Activated CD4-positive, alpha-beta T cell treated with anti-CD3 and anti-CD28 coated beads for 36 hours (primary cell): Measurements from ENCODE around the gene ACADVL. TPM values are rescaled to one million over a fixed set of nuclear protein-coding genes. Genes with fewer than 3 reads are reported as not detected.
A peak's percentile ranks its signal among the peaks of the same experiment; 100 is the strongest.
"Not testable (repeated sequence)": the region's sequence is repeated elsewhere in the genome, so short reads cannot be mapped to it uniquely, and the experiment has no call there.

Experiments used
- ATAC-seq: fragments of 200-7000 bp; cut with Tn5 transposase; one replicate; pipeline ENCODE4 v1.10.0; 2021; ENCODE audit warnings: mild to moderate bottlenecking, moderate library complexity
- CTCF ChIA-PET: fragments of 350-600 bp; sonication (Branson Sonifier 250); formaldehyde crosslinking; loops from one replicate; lab custom pipeline; 2021; ENCODE audit warnings: antibody characterized with exemption; lab: Charles Lee
- POLR2A ChIA-PET: fragments of 350-600 bp; sonication (Branson Sonifier 250); formaldehyde crosslinking; loops from one replicate; lab custom pipeline; 2021; ENCODE audit warnings: antibody characterized with exemption, inconsistent platforms; lab: Charles Lee
- DNase-seq: peaks from one replicate; pipeline ENCODE4 v3.0.0-alpha.2; 2020
- H3K27ac Mint-ChIP-seq: one replicate; pipeline ENCODE4 v1.8.0; 2021; ENCODE audit warnings: mixed read lengths
- H3K27me3 Mint-ChIP-seq: one replicate; pipeline ENCODE4 v1.8.0; 2021; ENCODE audit warnings: mixed read lengths
- H3K36me3 Mint-ChIP-seq: one replicate; pipeline ENCODE4 v1.8.0; 2021; ENCODE audit warnings: low read depth, mixed read lengths
- H3K4me1 Mint-ChIP-seq: one replicate; pipeline ENCODE4 v1.8.0; 2021; ENCODE audit warnings: mixed read lengths
- H3K4me3 Mint-ChIP-seq: one replicate; pipeline ENCODE4 v1.8.0; 2021; ENCODE audit warnings: mild to moderate bottlenecking, moderate library complexity, mixed read lengths
- H3K9me3 Mint-ChIP-seq: one replicate; pipeline ENCODE4 v1.8.0; 2021; ENCODE audit warnings: low read depth, mixed read lengths
- intact Hi-C, 2 experiments: fragments of 100-400 bp; cut with DNase I in 1 of 2; cut with micrococcal nuclease in 1 of 2; formaldehyde crosslinking; loops; one replicate each; pipeline versions ENCODE4 v1.14.2 to v1.15.1; 2022 to 2024; cut with DNase I, micrococcal nuclease
- total RNA-seq, 2 experiments: library from RNA; stranded (reverse); gene quantifications; one replicate each; pipeline ENCODE4 v1.2.3, GENCODE V29; 2021

The ACADVL gene
- total RNA-seq, 2 experiments from 2014 or later = 263 to 345 TPM

- POLR2A ChIA-PET = no interaction called here
- no peak overlapping the region for H3K27ac Mint-ChIP-seq
- CTCF ChIA-PET = interaction anchor here (0.6 to 2.4 kb wide), 14 partner anchors 10 to 1152 kb away, joined by 3 to 20 read pairs (median 4); no protein-coding TSS in a partner anchor
Measured at GRCh38 chr17:7177954-7178477, 41.7 kb upstream of the ACADVL start.

GRCh38 chr17:7178973-7179316 lies 40.8 kb upstream of the ACADVL start:
- intact Hi-C loops = loop anchor here (5.0 kb wide), 2 partner anchors 42 to 267 kb away; no protein-coding TSS in a partner anchor
- Mint-ChIP-seq H3K9me3 (no peaks in the 10 kb centered on the region), H3K27me3 (peaks cover 11% of the 10 kb centered on the region), H3K36me3 (no peaks in the 10 kb centered on the region), H3K4me1 (peaks cover 11% of the 10 kb centered on the region), H3K4me3 (no peak overlapping the region), H3K27ac (no peak overlapping the region)
- ATAC-seq = no peak
- DNase-seq = no peak
- ChIA-PET POLR2A (no interaction called here), CTCF (interaction anchor here (2.3 kb wide), 1 partner anchor 42 kb away, joined by 14 read pairs; no protein-coding TSS in a partner anchor)

More at GRCh38 chr17:7177954-7178477, 41.7 kb upstream of the ACADVL start:
- H3K4me1 Mint-ChIP-seq = peaks cover 11% of the 10 kb centered on the region
- no peaks in the 10 kb centered on the region for H3K9me3 Mint-ChIP-seq
- peak; percentile 13 for DNase-seq
- H3K27me3 Mint-ChIP-seq = peaks cover 11% of the 10 kb centered on the region
- no peaks in the 10 kb centered on the region for H3K36me3 Mint-ChIP-seq
- peak overlapping the region; percentile 56 for H3K4me3 Mint-ChIP-seq
- ATAC-seq = no peak
- intact Hi-C loops = loop anchor here (1.0 to 5.0 kb wide), 6 partner anchors 41 to 266 kb away; no protein-coding TSS in a partner anchor

- intact Hi-C loops = loop anchor here (5.0 kb wide), 2 partner anchors 42 to 267 kb away; no protein-coding TSS in a partner anchor
Measured at GRCh38 chr17:7179317-7180254, 40.2 kb upstream of the ACADVL start, which contains the start of gene ASGR1. ASGR1 (minus strand) TSS chr17:7179370; CDS start chr17:7178563, 807 bp downstream.

GRCh38 chr17:7182101-7182500 lies 37.6 kb upstream of the ACADVL start:
- DNase-seq, POLR2A ChIA-PET, H3K27ac Mint-ChIP-seq, H3K36me3 Mint-ChIP-seq, H3K9me3 Mint-ChIP-seq, H3K4me3 Mint-ChIP-seq, ATAC-seq, intact Hi-C loops: not testable (repeated sequence)
- peaks cover 11% of the 10 kb centered on the region for H3K4me1 Mint-ChIP-seq
- peaks cover 11% of the 10 kb centered on the region for H3K27me3 Mint-ChIP-seq
- CTCF ChIA-PET = interaction anchor here (0.7 to 2.2 kb wide), 4 partner anchors 46 to 267 kb away, joined by 3 to 8 read pairs (median 5); no protein-coding TSS in a partner anchor

More at GRCh38 chr17:7179317-7180254, 40.2 kb upstream of the ACADVL start, which contains the start of gene ASGR1:
- CTCF ChIA-PET = interaction anchor here (0.8 to 1.2 kb wide), 2 partner anchors 11 to 133 kb away, joined by 3 to 4 read pairs; no protein-coding TSS in a partner anchor
- Mint-ChIP-seq H3K27me3 (peaks cover 11% of the 10 kb centered on the region), H3K36me3 (no peaks in the 10 kb centered on the region), H3K9me3 (no peaks in the 10 kb centered on the region), H3K27ac (no peak within 1 kb of the TSS), H3K4me3 (peak within 1 kb of the TSS; percentile 56), H3K4me1 (peaks cover 11% of the 10 kb centered on the region)
- ATAC-seq (no peak), DNase-seq (no peak)
- POLR2A ChIA-PET = no interaction called here

- Mint-ChIP-seq H3K27me3 (no peaks in the 10 kb centered on the region), H3K9me3 (no peaks in the 10 kb centered on the region), H3K36me3 (no peaks in the 10 kb centered on the region), H3K27ac (no peak overlapping the region), H3K4me3 (no peak overlapping the region), H3K4me1 (no peaks in the 10 kb centered on the region)
- no peak for DNase-seq
- POLR2A ChIA-PET = interaction anchor here (0.7 kb wide), 1 partner anchor 74 kb away, joined by 14 read pairs; no protein-coding TSS in a partner anchor
- intact Hi-C loops = no loop called here
- CTCF ChIA-PET = interaction anchor here (0.6 to 1.8 kb wide), 5 partner anchors 11 to 917 kb away, joined by 3 to 8 read pairs (median 3); partner anchors contain the start of gene RNASEK
- ATAC-seq = no peak
Measured at GRCh38 chr17:7183433-7184090, 36.2 kb upstream of the ACADVL start.

- Mint-ChIP-seq H3K9me3 (no peaks in the 10 kb centered on the region), H3K27ac (no peak overlapping the region), H3K36me3 (no peaks in the 10 kb centered on the region), H3K4me1 (no peaks in the 10 kb centered on the region), H3K4me3 (no peak overlapping the region), H3K27me3 (no peaks in the 10 kb centered on the region)
- intact Hi-C loops = no loop called here
- ChIA-PET CTCF (interaction anchor here (0.6 to 1.5 kb wide), 3 partner anchors 24 to 171 kb away, joined by 3 to 7 read pairs (median 3); partner anchors contain the start of gene RNASEK), POLR2A (no interaction called here)
- ATAC-seq (no peak), DNase-seq (no peak)
Measured at GRCh38 chr17:7184091-7184488, 35.6 kb upstream of the ACADVL start.

- intact Hi-C loops = no loop called here
- Mint-ChIP-seq H3K36me3 (no peaks in the 10 kb centered on the region), H3K27me3 (no peaks in the 10 kb centered on the region), H3K4me1 (no peaks in the 10 kb centered on the region), H3K9me3 (no peaks in the 10 kb centered on the region), H3K4me3 (no peak overlapping the region), H3K27ac (no peak overlapping the region)
- ATAC-seq (no peak), DNase-seq (no peak)
- ChIA-PET CTCF (interaction anchor here (0.8 to 1.5 kb wide), 2 partner anchors 32 to 139 kb away, joined by 3 to 7 read pairs; no protein-coding TSS in a partner anchor), POLR2A (no interaction called here)
Measured at GRCh38 chr17:7184647-7185046, 35.1 kb upstream of the ACADVL start.

GRCh38 chr17:7186241-7186640 lies 33.5 kb upstream of the ACADVL start:
- Mint-ChIP-seq H3K36me3 (peaks cover 2% of the 10 kb centered on the region), H3K4me3 (no peak overlapping the region), H3K27ac (no peak overlapping the region), H3K4me1 (no peaks in the 10 kb centered on the region), H3K27me3 (no peaks in the 10 kb centered on the region), H3K9me3 (no peaks in the 10 kb centered on the region)
- POLR2A ChIA-PET = no interaction called here
- peak; percentile 38 for DNase-seq
- intact Hi-C loops = no loop called here
- ATAC-seq = peak; percentile 58
- CTCF ChIA-PET = interaction anchor here (1.0 to 1.4 kb wide), 2 partner anchors 17 to 275 kb away, joined by 3 read pairs; no protein-coding TSS in a partner anchor

GRCh38 chr17:7190276-7190917 lies 29.3 kb upstream of the ACADVL start:
- ATAC-seq (no peak), DNase-seq (no peak)
- ChIA-PET POLR2A (no interaction called here), CTCF (interaction anchor here (1.5 kb wide), 1 partner anchor 10 kb away, joined by 3 read pairs; no protein-coding TSS in a partner anchor)
- H3K4me1 Mint-ChIP-seq = no peaks in the 10 kb centered on the region
- no peak overlapping the region for H3K27ac Mint-ChIP-seq
- H3K36me3 Mint-ChIP-seq = peaks cover 6% of the 10 kb centered on the region
- no peak overlapping the region for H3K4me3 Mint-ChIP-seq
- intact Hi-C loops = no loop called here
- H3K9me3 Mint-ChIP-seq = no peaks in the 10 kb centered on the region
- no peaks in the 10 kb centered on the region for H3K27me3 Mint-ChIP-seq

GRCh38 chr17:7191069-7191468 lies 28.7 kb upstream of the ACADVL start:
- POLR2A ChIA-PET = no interaction called here
- Mint-ChIP-seq H3K9me3 (no peaks in the 10 kb centered on the region), H3K4me1 (no peaks in the 10 kb centered on the region), H3K36me3 (peaks cover 6% of the 10 kb centered on the region), H3K4me3 (no peak overlapping the region), H3K27me3 (no peaks in the 10 kb centered on the region), H3K27ac (no peak overlapping the region)
- ATAC-seq (peak; percentile 28), DNase-seq (no peak)
- intact Hi-C loops = no loop called here
- CTCF ChIA-PET = interaction anchor here (1.5 kb wide), 1 partner anchor 11 kb away, joined by 3 read pairs; no protein-coding TSS in a partner anchor
